HG03159 (cell line): ENCODE results near the gene EXO5.
"Not testable (repeated sequence)": the region's sequence is repeated elsewhere in the genome, so short reads cannot be mapped to it uniquely, and the experiment has no call there.

Experiments used
- ATAC-seq: cut with Tn5 transposase; IDR thresholded peaks from one replicate; pipeline ENCODE4 v1.9.1; 2021; ENCODE audit warnings: mild to moderate bottlenecking, moderate library complexity; ENCODE audit not compliant: unreplicated experiment

Gene EXO5, protein sequence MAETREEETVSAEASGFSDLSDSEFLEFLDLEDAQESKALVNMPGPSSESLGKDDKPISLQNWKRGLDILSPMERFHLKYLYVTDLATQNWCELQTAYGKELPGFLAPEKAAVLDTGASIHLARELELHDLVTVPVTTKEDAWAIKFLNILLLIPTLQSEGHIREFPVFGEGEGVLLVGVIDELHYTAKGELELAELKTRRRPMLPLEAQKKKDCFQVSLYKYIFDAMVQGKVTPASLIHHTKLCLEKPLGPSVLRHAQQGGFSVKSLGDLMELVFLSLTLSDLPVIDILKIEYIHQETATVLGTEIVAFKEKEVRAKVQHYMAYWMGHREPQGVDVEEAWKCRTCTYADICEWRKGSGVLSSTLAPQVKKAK

DNA sequence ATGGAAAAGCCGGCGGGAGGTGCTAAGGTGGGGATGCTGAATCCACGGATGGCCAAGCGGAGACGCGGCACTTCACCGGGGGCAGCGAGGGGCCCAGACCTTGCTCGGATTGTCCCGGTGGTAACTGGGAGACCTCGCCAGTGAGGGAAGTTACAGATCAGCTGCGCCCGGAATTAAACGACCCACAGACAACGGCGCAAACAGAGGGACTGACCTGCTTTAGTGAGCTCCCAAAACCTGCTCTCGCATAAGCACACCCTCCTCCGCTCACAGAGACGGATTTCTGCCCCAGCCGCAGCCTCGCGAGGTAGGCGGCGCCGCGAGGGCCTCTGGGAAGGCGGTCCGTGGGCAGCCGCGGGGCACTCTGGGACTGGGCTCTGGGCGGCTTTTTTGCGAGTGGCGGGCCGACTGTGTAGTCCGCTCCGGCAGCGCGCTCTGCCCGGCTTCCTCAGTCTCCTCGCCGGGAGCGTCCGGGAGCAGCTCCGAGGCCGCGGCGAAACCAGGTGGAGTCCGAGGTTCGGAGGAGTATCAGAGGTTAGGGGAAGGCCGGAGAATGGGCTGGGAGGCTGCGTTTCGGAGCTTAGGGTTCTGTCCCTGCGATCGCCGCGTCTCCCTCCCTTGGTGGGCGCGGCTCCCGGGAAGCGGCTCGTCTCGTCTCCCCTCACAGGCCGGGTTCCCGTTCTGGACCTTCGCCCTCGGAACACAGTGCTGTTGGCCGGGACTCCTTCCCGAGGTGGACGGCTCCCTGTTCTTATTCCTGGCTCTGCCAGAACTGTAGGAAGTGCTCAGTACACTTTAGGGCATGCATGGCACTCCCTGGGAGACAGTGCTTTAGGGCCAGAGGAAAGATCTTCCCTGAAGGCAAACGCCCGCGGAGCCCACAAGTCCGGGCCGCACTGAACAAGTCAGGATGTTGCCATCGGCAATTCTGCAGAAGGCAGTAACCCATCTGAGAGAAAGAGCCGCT, at the start of gene EXO5:
Gene EXO5, plus strand, starts transcription at position 393 of the 967 bp plus-strand sequence. CDS start 5,778 bp downstream, outside the sequence.
- ATAC-seq, result peak; percentile 86

DNA sequence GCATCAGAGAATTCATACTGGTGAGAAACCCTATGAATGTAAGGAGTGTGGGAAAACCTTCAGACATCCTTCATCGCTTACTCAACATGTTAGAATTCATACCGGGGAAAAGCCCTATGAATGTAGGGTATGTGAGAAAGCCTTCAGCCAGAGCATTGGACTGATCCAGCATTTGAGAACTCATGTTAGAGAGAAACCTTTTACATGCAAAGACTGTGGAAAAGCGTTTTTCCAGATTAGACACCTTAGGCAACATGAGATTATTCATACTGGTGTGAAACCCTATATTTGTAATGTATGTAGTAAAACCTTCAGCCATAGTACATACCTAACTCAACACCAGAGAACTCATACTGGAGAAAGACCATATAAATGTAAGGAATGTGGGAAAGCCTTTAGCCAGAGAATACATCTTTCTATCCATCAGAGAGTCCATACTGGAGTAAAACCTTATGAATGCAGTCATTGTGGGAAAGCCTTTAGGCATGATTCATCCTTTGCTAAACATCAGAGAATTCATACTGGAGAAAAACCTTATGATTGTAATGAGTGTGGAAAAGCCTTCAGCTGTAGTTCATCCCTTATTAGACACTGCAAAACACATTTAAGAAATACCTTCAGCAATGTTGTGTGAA, 45.5 kb upstream of the EXO5 start:
- ATAC-seq, result no peak

DNA sequence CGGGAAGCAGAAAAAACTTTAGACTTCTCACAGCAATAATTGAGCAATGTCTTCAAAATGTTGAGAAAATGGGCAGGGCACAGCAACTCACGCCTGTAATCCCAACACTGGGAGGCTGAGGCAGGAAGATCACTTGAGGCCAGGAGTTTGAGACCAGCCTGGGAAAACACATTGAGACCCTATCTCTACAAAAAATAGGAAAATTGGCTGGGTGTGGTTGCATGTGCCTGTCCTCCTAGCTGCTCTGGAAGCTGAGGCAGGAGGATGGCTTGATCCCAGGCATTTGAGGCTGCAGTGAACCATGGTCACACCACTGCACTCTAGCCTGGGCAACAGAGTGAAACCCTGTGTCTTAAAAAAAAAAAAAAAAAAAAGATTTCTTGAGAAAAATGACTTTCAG, 39.2 kb upstream of the EXO5 start:
- ATAC-seq, result no peak

DNA sequence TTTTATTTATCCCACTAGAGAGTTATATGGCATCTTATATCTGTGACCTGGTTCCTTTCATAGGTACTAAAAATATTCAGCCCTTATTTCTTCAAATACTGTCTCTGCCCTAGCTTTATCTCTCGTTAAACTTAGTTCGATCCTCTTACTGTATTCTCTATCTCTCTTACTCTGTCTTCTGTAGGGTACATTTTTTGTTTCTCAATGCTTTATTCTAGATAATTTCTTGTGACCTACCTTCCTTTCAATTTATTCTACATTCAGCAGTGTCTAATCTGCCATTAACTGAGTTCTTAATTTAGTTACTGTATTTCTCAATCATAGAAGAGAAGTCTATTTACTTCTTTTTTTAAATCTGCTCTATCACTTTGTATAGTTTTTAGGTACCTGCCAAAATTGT, 33.3 kb upstream of the EXO5 start:
- ATAC-seq, result no peak

DNA sequence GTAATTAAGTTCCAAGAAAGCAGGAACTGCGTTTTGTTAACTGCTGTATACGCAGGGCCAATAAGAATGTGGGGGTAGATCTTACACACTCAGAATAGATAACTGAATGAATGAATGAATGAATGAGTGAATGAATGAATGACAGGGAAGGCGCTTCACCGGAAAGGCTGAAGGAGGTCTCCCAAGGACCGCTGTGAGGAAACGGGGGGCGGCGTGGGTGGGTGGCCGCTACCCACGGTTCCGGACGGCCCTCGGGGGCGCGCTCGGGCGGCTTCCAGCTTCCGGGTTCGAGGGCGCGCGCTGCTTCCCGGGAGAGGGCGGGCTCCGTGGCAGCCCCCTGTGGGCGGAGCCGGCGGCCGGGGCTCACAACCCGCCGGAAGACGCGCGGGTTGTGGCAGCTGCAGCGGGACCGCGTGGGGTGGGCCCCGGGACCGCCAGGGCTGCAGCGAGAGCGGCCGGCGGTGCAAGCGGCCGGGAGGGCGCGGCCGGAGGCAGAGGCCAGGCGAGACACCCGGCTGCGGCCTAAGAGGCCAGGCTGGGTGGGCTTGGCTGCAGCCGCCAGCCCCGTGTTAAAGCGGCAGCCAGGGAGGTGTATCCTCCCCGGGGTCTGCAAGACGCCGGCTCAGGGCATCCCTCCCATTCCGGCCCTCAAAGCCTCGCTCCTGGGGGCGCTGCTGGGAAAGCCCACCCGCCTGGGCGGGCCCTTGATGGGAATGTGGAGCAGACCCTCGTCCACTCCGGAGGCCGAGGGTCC, 31.5 kb upstream of the EXO5 start, which contains the start of gene ZFP69:
Gene ZFP69, plus strand, starts transcription at position 367 of the 754 bp plus-strand sequence. CDS start 2,072 bp downstream, outside the sequence.
- no peak for ATAC-seq

DNA sequence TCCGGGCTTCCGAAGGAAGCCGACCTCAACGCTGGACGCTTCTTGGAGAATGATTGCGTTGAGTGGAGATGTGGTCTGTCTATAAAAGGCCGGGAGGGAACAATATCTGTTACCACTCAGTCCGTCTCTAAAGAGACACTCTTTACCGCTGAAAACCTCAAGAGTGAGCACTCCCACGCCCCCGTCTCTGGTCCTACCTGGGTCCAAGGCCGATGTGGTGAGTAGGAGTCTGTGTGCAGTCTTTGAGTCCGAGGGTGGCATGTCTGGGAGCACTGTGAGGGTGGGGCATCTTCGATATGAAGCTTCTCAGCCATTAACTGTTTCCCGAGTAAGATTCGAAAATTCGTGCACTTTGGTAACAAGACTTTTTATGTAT, 30.9 kb upstream of the EXO5 start:
- no peak for ATAC-seq

DNA sequence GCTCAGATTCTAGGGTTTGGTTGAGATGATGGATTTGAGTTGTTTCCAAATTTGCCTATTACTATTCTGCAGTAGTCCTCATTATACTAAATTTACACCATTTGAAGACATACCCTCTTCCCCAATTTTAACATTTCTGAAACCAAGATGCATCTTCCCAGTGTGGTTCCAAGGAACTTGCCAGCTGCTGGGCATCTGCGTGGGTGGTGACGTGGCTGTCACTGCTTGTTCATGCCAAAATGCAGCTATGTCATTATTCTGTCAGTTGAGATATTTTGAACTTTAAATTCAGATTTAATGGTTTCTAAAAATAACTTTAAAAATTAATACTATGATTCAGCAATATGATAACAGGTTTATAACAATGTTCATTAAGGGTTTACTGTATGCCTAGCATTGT, 30.3 kb upstream of the EXO5 start:
- no peak for ATAC-seq

DNA sequence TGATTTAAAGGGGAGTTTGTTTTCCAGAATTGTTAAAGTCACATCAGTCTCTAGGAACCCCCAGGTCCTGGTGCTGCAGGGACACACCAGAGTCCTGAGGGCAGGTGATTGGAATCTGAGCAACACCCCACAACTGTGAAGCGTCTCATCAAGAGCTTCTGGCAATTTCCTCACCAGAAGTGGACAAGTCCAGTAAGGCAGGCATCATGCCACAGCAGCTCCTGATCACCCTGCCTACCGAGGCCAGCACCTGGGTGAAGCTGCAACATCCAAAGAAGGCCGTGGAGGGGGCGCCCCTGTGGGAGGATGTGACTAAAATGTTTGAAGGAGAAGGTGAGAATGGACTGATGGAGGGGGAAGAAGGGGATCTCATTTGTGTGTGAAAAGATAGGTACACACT, 29.4 kb upstream of the EXO5 start:
- no peak for ATAC-seq

DNA sequence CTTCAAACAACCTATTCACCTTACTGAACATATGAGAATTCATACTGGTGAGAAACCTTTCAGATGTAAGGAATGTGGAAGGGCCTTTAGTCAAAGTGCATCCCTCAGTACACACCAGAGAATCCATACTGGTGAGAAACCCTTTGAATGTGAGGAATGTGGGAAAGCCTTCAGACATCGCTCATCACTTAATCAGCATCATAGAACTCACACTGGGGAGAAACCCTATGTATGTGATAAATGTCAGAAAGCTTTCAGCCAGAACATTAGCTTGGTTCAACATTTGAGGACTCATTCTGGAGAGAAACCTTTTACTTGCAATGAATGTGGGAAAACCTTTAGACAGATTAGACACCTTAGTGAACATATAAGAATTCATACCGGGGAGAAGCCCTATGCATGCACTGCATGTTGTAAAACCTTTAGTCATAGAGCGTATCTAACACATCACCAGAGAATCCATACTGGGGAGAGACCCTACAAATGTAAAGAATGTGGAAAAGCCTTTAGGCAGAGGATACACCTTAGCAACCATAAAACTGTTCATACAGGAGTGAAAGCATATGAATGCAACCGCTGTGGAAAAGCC, 13.2 kb upstream of the EXO5 start:
- no peak for ATAC-seq

DNA sequence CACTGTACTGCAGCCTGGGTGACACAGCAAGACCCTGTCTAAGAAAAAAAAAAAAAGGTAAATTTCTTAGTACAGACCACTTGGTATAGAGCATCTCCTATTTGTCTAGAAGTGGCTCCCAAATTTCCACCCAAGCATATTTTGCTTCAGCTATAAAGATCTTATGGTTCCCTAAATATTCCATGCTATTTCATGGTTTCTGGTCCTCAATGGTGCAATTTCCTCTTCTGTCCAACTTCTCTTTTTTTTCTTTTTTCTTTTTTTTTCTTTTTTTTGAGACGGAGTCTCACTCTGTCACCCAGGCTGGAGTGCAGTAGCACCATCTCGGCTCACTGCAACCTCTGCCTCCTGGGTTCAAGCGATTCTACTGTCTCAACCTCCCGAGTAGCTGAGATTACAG, 5.9 kb upstream of the EXO5 start:
- not testable (repeated sequence) for ATAC-seq

DNA sequence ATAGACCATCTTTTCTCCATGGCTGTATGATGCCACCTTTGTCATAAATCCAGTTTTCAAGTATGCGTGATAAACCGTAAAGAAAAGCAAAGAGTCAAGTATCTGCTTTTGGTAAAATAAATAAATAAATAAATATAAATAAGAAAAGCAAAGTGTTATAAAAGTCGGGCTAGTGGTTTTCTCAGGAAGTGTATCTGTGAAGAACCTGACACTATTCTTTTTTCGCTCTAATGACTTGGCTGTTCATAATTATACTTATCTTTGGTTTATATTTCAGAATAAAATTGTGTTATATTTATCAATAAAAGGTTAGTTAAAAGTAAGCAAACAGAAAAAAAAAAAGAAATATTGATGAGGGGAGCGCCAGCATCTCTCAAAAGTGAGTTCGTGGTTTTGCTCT, 594 bp upstream of the EXO5 start:
- no peak for ATAC-seq

DNA sequence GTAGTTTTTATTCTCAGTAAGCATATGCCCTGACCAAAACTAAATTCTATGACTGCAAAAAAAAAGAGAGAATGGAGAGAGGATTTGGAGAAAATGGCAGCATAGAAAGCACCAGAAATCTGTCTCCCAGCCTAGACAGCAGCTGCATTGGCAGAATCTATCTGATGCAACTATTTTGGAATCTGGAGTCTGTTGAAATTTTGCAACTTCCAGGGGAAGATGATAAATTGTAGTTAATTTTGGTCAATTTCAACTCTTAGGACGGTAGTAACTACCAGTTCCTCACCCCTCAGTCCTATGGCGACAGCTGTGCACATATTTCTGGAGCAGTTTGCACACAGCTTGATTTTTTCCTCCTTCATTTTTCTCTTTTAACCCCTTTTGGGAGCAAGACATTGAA, 10.9 kb downstream of the EXO5 start:
- no peak for ATAC-seq

DNA sequence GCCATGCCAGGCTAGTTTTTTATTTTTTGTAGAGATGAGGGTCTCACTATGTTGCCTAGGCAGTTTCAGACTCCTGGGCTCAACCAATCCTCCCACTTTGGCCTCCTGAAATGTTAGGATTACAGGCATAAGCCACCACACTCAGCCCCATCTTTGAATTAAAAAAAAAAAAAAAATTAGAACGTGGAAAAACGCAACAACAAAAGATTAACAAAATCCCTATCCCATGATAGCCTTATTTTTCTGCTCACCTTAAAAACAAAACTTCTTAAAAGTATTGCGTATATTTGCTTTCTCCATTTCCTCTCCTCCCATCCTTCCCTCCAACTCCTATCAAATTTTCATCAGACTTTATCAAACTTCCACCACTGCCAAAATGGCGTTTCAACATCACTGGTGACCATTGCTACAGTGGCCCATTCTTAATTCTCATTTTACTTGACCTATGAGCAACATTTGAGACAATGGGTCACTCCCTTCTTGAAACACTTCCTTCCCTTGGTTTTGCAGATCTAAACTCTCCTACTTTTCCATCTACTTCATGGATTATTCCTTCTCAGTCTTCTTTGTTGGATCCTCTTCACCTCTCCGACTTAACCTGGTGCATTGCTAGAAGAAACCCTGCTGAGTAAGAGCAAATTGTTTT, 22.3 kb downstream of the EXO5 start:
- ATAC-seq, result no peak

DNA sequence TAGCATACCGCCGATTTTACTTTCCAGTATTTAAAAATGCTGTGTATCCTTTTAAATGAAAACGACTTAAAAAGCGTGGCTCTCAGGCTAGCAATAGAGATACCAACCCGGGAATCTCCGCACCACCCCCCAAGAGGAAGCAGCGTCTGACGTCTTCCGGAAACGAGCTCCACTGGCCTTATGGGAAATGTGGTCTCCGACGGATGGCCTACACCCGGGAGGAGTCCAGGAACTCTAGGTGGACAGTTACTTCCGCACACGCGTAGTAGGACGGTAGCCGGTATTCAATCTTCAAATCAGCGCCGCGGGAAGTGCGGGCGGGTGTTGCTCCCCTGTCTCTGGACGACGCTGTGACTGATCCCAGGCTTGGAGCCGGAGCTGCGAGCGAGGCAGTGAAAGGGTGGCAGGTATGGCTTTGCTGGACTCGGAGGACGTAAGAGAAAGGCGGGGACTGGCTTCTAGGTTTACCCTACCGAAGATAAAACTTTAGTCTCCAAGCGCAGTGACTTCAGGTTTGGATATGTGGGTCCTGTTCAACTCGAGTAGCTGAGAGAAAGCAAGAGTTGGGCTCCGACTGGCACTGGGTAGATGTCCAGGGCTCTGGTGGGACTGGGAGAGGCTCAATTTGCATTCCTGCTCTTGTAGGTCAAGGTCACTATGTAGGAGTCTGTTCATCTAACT, 23.0 kb downstream of the EXO5 start, which contains the start of gene ZNF684:
Gene ZNF684, plus strand, starts transcription at position 257 of the 681 bp plus-strand sequence. CDS start 1,530 bp downstream, outside the sequence.
- peak; percentile 95 for ATAC-seq

DNA sequence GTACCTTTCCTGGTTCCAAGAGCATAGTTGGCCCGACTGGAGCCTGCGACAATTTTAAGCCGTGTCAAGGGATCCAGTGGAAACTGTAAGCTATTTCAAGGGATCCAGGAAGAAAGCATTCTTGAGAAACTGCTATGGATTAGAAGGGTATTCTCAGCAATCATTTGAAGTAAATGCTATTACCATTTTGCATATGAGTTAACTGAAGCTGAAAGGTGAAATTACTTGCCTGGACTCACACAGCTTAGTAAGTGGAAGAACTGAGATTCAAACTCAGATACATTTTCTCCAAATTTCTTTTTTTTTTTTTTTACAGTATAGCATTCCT, 23.5 kb downstream of the EXO5 start:
- ATAC-seq, result no peak

DNA sequence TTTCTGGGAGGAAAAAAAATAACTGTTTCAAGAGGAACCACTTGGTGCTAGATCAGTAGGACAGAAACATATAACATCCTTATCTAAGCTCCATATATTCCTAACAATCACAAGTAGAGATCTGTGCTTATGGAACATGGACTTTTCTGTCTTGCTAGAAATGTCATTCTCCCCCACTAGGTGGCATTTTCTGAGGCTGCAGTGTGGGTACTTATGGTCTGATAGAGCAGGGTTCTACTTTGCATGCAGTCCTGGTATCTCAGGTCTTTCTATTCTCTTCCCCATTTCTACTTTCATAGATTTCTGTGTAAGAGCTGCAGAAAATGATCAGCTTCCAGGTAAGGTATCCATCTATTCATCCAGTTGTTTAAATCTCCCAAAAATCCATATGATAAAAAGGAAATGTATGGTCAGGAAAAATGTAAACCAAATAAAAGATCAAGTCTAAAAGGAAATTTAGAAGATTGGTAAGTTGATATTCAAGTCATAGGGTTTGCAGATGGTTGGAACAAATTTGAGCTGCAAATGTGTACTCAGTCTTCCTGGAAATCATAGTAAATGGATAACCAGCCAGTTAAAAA, 24.4 kb downstream of the EXO5 start:
- ATAC-seq, result no peak

DNA sequence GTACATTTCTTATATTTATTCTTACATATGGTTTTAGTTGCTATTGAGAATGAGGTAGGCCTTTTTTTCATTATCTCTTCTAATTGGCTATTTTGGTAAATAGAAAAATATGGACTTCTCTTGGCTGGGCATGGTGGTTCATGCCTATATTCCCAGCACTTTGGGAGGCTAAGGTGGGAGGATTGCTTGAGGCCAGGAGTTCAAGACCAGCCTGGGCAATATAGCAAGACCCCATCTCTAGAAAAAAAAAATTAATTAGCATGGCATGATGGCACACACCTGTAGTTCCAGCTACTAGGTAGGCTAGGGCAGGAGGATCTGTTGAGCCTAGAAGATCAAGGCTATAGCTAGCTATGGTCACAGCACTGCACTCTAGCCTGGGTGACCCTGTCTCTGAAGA, 26.0 kb downstream of the EXO5 start:
- ATAC-seq, result no peak

DNA sequence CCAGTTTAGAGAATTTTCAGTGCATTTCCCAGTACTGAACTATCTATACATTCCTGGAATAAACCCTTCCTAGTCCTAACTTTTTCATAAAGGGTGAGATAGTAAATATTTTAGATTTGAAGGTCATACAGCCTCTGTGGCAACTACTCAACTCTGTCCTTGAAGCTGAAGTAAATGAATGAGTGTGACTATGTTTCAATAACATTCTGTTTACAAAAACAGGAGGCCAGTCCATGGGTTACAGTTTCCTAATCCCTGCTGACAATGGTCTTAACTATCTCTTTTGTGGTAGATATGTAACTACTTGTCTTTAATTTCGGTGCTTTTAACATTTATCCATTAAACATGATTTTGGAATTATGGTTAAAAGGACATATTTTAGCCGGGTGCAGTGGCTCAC, 27.2 kb downstream of the EXO5 start:
- no peak for ATAC-seq

DNA sequence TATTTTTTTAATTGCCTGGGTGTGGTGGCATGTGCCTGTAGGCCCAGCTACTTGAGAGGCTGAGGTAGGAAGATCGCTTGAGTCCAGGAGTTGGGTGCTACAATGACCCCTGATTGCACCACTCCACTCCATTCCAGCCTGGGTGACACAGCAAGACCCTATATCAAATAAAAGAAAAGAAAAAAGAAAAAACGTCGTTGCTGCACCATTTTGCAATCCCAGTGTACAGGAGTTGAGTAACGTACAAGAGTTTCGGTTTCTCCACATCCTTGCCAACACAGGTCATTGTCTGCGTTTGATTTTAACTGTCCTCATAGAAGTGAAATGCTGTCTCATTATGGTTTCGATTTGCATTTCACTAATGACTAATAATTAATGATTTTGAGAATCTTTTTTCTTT, 30.8 kb downstream of the EXO5 start:
- no peak for ATAC-seq
